ENCODE measurements around the gene GAP43. TPM values are rescaled to one million over a fixed set of nuclear protein-coding genes. Genes with fewer than 3 reads are reported as not detected.

The GAP43 gene
- total RNA-seq, 6 experiments from 2014 or later, result not detected

DNA sequence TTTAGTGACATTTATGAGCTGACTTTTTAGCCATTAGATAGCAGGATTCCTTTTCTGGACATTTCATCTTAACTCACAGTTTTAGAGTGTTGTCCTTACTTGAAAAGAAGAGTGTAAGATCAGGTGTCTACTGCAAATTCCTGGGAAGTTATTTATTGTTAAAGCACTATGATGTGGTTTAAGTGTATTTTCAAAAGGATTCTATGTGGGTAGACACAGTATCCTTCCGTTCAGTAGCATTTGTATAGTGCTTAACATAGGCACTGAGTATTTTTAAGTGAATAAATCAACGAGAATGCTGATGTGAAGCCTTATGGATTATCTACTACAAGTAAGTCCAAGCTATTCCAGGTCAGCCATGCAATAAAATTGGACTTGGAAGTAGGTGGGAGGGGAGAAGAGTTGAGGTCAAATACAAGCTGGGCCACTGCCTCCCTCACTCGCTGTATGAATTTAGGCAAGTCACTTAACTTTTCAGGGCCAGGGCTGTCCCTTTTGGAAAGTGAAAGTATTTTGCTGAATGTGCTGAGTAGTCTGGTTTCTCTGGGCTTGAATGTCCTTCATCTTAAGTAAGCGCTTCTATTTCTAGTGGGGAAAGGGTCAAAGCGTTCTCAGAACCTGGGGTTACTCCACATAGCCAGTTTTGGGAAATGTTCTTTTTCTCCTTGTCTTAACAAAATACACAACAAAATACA lies 48.6 kb downstream of the GAP43 start:
- ATAC-seq, result peak; percentile 51 to 66 (median 64)
- WGBS (ENCODE audit: insufficient coverage, low coverage, low lambda C conversion rate, missing lambda C conversion rate), result 62% methylated on average over 5 of the region's 5 CpGs

DNA sequence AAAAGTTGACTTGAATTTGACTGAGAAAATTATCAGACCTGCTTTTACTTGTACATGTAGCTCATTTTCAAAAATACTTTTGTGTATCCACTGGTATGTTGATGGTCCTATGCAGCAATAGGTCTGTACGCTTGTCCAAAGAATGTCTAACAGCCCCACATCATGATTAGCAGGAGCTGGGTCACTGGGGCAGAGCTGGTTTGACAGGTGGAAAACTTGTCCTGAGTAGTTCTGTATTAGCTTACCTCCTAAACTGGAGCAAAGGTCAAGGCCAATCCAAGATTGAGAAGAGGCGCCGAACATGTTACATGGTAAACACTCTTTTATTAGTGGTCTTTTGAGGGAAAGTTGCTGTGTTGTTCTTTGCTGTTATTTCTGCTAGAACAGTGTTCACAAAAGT lies 50.6 kb downstream of the GAP43 start:
- Histone ChIP-seq H3K9me3 (no peaks in the 10 kb centered on the region), H3K27me3 (no peaks in the 10 kb centered on the region), H3K4me1 (no peaks in the 10 kb centered on the region), H3K27ac (no peak overlapping the region), H3K4me3 (no peak overlapping the region), H3K36me3 (no peaks in the 10 kb centered on the region)
- no peak for ATAC-seq
- no peak for DNase-seq
- 90% methylated on average over 3 of the region's 3 CpGs for WGBS (ENCODE audit: insufficient coverage, low coverage, low lambda C conversion rate, missing lambda C conversion rate)
- intact Hi-C loops (cut with DNase I), result no loop called here
- TF ChIP-seq POLR2A (IDR thresholded peaks at IDR 0.05), result no peak
- TF ChIP-seq, protein P1, sequence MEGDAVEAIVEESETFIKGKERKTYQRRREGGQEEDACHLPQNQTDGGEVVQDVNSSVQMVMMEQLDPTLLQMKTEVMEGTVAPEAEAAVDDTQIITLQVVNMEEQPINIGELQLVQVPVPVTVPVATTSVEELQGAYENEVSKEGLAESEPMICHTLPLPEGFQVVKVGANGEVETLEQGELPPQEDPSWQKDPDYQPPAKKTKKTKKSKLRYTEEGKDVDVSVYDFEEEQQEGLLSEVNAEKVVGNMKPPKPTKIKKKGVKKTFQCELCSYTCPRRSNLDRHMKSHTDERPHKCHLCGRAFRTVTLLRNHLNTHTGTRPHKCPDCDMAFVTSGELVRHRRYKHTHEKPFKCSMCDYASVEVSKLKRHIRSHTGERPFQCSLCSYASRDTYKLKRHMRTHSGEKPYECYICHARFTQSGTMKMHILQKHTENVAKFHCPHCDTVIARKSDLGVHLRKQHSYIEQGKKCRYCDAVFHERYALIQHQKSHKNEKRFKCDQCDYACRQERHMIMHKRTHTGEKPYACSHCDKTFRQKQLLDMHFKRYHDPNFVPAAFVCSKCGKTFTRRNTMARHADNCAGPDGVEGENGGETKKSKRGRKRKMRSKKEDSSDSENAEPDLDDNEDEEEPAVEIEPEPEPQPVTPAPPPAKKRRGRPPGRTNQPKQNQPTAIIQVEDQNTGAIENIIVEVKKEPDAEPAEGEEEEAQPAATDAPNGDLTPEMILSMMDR (IDR thresholded peaks at IDR 0.05), result no peak

More for the DNA sequence above, 48.6 kb downstream of the GAP43 start:
- Histone ChIP-seq H3K36me3 (no peaks in the 10 kb centered on the region), H3K27me3 (no peaks in the 10 kb centered on the region), H3K4me3 (no peak overlapping the region), H3K27ac (no peak overlapping the region), H3K4me1 (no peaks in the 10 kb centered on the region), H3K9me3 (no peaks in the 10 kb centered on the region)
- intact Hi-C loops (cut with DNase I), result no loop called here
- no peak for DNase-seq
- TF ChIP-seq, protein P1 (IDR thresholded peaks at IDR 0.05), result no peak
- no peak for TF ChIP-seq POLR2A (IDR thresholded peaks at IDR 0.05)

DNA sequence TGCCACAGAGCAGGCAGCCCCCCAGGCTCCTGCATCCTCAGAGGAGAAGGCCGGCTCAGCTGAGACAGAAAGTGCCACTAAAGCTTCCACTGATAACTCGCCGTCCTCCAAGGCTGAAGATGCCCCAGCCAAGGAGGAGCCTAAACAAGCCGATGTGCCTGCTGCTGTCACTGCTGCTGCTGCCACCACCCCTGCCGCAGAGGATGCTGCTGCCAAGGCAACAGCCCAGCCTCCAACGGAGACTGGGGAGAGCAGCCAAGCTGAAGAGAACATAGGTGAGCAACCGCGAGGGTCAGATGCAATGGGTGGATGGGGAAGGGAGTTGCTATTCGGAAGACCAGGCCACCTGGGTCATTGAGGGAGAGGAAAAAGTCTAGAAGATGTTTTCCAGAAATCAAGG lies 53.0 kb downstream of the GAP43 start:
- no peaks in the 10 kb centered on the region for H3K36me3 ChIP-seq
- H3K27ac ChIP-seq, result no peak overlapping the region
- no peaks in the 10 kb centered on the region for H3K9me3 ChIP-seq
- no peaks in the 10 kb centered on the region for H3K27me3 ChIP-seq
- H3K4me1 ChIP-seq, result no peaks in the 10 kb centered on the region
- no peak for ATAC-seq
- WGBS (ENCODE audit: insufficient coverage, low coverage, low lambda C conversion rate, missing lambda C conversion rate), result 81% methylated on average over 6 of the region's 9 CpGs
- intact Hi-C loops (cut with DNase I), result no loop called here
- H3K4me3 ChIP-seq, result no peak overlapping the region
- peak in 1 of 3 donors; percentile 22 for DNase-seq
- TF ChIP-seq, protein P1 (IDR thresholded peaks at IDR 0.05), result no peak
- no peak for TF ChIP-seq POLR2A (IDR thresholded peaks at IDR 0.05)

DNA sequence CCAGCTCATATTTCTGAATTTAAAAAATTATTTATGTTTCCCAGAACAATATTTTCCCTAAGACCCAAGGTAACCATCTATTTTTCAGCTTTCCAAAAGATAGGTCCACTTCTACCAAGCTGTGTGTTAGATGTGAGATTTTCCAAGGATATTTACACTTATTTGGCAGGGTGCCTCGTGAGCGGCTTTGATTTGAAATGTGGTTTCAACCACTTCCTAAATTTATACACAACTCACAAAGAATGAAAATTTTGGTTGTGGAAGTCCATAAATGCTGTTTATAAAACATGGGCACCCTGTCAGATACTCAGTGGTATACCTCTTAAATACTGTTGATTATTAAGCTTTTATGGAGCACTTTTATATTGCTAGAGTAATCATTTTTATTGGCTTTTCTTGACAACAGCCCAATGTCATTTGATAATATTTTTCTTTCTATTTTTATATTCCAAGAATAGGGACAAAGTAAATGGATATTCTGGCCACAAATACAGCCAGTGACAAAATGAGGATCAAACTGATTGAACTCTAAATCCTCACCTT lies 57.6 kb downstream of the GAP43 start:
- H3K36me3 ChIP-seq, result no peaks in the 10 kb centered on the region
- intact Hi-C loops (cut with DNase I), result no loop called here
- no peak overlapping the region for H3K4me3 ChIP-seq
- H3K27me3 ChIP-seq, result no peaks in the 10 kb centered on the region
- TF ChIP-seq, protein P1 (IDR thresholded peaks at IDR 0.05), result no peak
- TF ChIP-seq POLR2A (IDR thresholded peaks at IDR 0.05), result no peak
- ATAC-seq, result no peak
- no peaks in the 10 kb centered on the region for H3K4me1 ChIP-seq
- 57% methylated on average over 2 of the region's 2 CpGs for WGBS (ENCODE audit: insufficient coverage, low coverage, low lambda C conversion rate, missing lambda C conversion rate)
- no peak for DNase-seq
- no peaks in the 10 kb centered on the region for H3K9me3 ChIP-seq
- H3K27ac ChIP-seq, result no peak overlapping the region
